CD4-positive, alpha-beta T cell treated with Interleukin-6 for 4 hours (primary cell): Measurements from ENCODE around the gene DHRSX.
"Not testable (repeated sequence)": the region's sequence is repeated elsewhere in the genome, so short reads cannot be mapped to it uniquely, and the experiment has no call there.

Experiments used
- DNase-seq: peaks from one replicate; pipeline ENCODE4 v3.0.0-alpha.2; 2020; ENCODE audit warnings: mixed read lengths

The DHRSX gene

DNA sequence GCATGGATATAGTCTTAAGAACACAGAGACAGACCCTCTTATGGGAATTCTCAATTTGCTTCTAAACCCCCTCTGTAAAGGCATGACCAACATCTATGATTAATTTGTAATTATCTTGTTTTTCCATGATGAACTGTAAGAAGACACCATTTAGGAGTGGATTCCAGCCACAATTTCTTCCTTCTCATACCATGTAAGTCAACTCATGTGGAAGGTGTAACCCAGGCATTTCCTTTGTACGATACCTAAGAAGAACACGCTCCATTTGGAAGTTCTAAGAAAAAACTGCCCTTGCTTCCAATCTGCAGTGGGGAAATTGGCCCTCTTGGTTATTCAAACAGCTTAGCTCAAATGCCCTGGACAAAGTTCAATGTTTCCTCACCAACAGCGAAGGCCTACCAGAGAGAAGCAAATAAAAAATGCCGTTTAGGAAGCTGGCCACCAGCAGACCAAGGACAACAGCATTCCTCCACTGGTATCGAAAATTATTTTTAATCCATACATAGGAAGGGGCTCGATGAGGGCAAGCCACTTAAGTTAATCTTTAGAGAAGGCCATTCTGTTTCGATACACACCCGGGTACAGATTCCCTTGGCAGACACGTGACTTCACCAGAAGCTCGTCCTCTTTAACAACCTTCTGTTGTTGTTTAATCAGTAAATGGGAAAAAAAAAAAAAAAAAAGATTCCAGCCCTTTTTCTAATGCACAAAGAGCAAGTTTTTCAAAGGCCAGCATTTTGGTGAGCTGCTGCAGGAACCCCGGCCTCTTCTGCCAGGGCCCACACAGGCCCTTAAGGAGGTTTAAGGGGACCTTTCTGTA lies 2.6 kb downstream of the DHRSX start:
- no peak for DNase-seq

DNA sequence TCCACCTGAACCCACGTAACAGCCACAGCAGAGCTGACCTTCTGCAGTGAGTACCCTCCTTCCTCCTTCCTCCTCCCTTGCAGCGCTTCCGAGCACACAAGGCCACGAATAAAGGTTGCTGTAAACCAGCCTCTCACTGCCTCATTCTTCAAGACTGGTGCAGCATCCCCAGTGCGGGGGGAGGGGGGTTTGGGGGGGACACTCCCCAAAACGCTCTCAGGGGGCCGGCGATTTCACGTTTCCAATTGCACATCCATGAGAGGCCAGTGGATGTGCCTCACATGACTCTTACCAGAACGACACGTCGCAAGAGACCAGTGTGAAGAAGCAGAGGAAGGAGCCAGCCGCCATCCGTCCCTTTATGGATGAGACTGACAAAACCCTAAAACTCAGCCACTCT lies 5.2 kb downstream of the DHRSX start:
- DNase-seq: no peak

GRCh38 chrX:2492531-2493218 lies 8.1 kb downstream of the DHRSX start:
- no peak for DNase-seq

DNA sequence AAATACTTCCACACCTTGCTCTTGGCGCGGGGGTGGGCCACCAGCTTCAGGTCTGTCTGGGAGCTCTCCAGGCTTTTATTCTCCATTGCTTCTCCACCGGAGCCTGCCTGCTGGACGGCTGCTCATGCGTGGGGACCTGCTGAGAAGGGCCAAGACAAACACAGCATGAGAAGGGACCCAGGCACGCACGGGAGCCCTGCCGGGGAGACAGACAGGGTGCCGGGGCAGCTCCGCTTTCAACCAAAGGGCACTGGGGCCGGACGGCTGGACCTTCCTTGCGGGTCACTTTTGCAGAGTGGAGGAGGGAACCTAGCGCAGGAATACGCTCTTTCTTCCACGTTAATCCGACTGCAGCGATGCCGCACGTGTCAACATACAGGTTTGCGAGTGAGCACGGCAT lies 10.1 kb downstream of the DHRSX start:
- DNase-seq: no peak

DNA sequence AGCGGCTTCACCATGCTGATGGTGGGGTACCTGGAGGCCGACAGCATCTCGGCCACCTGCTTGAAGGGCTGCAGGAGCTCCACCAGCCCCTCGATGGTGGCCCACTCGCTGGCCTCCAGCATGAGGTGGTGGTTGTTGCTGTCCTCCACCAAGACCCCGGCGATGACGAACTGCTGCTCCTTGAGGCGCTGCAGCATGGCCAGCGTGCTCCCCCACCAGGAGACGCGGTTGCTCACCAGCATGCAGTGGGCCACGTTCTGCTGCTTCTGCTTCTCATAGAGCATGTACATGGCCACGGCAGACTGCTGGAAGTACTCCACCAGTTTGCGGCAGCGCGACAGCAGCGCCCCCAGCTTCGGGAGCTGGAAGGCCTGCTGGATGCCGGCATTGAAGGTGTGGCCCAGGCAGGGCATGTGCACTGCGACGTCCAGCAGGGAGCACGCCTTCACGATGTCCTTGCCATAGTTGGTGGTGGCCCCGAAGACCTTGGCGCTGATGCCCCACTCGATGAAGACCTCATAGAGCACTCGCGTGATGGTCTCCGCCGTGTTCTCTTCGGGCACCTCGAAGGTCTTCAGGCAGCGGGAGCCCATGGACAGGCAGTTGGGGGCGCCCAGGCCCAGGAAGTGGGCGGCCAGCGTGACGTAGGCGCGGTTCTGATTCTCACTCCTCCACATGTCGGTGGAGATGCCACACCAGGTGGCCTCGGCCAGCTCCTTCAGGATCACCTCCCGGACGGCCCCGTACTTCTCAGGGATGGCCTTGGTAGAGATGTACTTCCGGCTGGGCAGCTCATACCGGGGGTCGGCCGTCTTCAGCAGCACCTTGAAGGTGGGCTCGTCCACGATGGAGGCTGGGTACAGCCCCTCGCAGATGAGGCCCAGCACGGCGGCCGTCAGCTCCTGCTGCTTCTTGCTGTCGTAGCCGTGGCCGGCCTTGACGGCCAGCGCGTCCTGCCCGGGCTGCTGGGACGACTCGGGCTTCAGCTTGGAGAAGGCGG lies 11.0 kb downstream of the DHRSX start:
- no peak for DNase-seq

DNA sequence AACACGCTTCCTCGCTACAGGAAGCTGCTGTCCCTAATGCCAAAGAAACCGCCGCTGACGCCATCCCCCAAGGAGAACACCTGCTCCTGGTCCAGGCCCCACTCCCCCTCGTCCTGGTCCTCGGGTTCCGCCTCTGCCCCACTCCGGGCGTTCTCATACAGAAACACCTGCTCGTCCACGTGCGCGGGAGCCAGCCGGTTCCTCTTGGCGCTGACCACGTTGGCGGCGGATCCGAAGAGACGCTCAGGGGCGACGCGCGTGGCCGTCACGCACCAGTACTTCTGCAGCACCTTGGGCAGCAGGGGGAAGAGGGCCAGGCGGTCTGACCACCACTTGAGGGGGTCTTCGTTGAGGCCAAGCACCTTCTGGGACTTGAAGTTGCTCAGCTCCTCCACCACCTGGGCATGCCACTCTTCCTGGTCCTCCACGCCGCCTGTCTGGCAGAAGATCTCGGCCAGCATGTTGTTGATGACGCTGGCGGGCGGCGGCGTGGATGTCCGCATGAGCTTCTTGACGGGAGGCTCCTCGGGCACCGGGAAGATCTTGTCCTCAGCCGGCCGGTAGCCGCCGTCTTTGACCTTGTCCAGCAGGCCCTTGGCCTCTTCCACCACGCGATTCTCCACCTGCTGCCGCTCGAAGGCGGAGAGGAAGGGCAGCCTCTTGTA lies 12.0 kb downstream of the DHRSX start:
- no peak for DNase-seq

DNA sequence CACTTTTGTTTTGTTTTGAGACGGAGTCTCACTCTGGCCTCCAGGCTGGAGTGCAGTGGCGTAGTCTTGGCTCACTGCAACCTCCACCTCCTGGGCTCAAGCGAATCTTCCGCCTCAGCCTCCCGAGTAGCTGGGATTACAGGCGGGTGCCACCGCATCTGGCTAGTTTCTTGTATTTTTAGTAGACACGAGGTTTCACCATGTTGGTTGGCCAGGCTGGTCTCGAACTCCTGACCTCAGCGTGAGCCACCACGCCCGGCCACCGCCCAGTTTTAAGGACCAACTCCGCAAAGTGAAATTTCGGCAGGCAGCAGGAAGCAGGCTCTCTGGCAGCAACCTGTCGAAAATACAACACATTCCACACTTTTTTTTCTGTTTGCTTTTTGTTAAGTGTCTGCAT lies 13.4 kb downstream of the DHRSX start:
- no peak for DNase-seq

- DNase-seq: no peak
Measured at GRCh38 chrX:2486476-2487133, 14.2 kb downstream of the DHRSX start.

- DNase-seq: no peak
Measured at GRCh38 chrX:2485789-2486345, 14.9 kb downstream of the DHRSX start.

GRCh38 chrX:2484721-2485648 lies 15.8 kb downstream of the DHRSX start:
- no peak for DNase-seq

DNA sequence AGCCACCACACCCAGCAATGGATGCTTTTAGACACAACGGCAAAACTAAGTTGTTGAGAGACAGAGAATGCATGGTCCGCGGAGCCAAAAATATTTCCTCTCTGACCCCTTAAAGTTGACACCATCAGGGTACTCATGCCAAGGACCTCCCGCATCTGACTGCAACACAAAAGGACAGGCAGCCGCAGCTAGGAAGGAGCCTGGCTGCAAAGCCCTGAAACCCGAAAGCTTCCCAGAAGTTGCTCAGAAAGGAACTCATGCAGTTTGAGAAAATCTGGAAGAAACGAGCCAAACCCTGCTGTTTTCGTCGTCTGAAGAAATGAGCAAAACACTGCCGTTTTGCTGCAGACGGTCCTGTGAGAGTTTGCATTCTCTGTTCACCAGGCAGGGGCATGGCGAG lies 16.5 kb downstream of the DHRSX start:
- DNase-seq: no peak

DNA sequence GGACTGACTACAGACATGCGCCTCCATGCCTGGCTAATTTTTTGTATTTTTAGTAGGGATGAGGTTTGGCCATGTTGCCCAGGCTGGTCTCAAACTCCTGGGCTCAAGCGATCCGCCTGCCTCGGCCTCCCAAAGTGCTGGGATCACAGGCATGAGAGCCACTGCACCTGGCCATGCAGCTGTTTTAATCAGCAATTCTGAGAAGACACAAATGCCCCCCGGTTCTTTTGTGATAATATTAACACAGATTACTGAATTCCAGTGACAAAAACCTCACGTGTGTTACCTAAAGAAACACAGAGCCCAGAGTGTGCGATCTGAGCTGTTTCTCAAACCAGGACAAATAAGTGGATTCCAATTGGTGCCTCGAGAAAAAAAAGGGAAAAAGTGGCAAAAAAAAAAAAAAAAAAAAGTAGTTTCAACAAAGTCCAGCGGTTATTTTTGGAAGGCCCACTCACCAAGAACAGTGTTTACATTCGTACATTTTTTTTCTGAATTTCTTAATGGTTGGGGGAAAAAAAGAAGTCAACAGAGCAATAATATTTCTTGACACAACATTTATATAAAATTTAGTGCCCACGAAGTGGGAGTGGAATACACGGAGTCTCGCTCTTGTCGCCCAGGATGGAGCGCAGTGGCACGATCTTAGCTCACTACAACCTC lies 17.2 kb downstream of the DHRSX start:
- no peak for DNase-seq

- DNase-seq: not testable (repeated sequence)
Measured at GRCh38 chrX:2481597-2481996, 19.2 kb downstream of the DHRSX start.

- not testable (repeated sequence) for DNase-seq
Measured at GRCh38 chrX:2479982-2480381, 20.8 kb downstream of the DHRSX start.

- no peak for DNase-seq
Measured at GRCh38 chrX:2479420-2479780, 21.4 kb downstream of the DHRSX start.

GRCh38 chrX:2478546-2479419 lies 22.0 kb downstream of the DHRSX start:
- DNase-seq: no peak

DNA sequence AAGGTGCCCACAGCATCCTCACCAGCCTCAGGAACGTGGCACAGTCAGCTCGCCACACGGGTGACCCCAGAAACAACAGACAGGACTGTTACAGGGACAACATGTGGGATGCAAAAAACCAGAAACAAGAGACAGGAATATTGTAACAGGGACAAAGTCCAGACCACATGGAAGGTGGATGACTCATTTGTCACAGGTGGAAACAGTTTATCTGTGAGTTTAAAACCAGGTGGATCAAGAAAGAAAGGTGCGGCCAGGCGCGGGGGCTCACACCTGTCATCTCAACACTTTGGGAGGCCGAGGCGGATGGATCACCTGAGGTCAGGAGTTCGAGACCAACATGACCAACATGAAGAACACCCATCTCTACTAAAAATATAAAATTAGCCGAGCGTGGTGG lies 23.5 kb downstream of the DHRSX start:
- DNase-seq: not testable (repeated sequence)

GRCh38 chrX:2474963-2475726 lies 25.6 kb downstream of the DHRSX start:
- no peak for DNase-seq
